Measurements from ENCODE around the gene NDUFC1.
"Not testable (repeated sequence)": the region's sequence is repeated elsewhere in the genome, so short reads cannot be mapped to it uniquely, and the experiment has no call there.

NDUFC1 gene

DNA sequence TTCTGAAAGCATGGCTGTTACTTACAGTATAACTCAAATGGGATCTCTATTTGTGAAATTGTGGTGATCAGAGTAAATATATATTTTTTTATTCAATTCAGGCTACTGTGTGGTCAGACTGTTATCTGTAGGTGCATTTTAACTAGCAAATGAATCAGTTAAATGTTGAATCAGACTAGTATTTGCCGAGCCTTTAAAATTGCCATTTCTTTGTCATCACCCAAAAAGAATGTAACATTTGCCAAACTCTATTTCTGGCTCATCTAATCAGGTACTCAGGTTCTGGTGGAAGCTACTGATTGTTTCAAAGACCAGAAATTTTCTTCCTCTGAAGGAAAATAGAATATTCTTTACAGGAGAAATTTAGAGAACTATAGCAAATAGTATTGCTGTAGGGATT lies 2.7 kb downstream of the NDUFC1 start:
- in situ Hi-C loops (cut with MboI; ENCODE audit: low sequenced_read_pairs) = no loop called here

DNA sequence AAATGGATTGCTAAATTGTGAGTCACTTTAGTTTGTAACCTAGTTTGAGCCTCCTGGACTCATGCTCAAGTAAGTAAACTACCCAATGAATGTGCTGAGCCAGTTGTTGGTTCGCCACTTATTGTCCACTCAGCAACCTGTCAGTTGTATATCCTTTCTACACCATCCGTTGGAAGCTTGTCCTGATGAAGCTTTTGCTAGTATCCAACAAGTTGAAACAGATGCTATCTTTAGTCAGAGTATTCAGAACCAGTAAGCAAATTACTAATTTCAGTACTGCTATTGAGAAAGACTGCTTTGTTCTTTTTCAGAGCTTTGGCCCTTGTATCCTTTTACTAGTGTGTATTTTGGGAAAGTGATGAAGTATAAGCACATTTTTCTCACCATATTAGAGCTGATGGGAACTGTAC lies 5.3 kb downstream of the NDUFC1 start:
- in situ Hi-C loops (cut with MboI; ENCODE audit: low sequenced_read_pairs) = no loop called here

DNA sequence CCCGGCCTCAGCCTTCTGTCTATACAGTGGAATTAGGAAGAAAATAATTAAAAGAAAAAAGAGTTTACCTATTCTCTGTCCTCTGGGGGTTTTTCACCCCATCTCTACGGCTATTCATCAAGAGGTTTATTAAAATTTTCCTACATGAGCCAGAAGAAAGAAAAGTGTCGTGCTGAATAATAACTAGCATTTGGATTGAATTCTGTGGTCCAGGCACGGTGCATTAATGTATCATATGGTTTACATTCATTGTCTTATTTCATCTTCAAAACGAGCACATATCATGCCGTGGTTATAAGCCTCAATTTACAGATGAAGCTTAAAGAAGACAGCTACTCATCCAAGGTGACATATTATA lies 6.4 kb downstream of the NDUFC1 start:
- in situ Hi-C loops (cut with MboI; ENCODE audit: low sequenced_read_pairs) = no loop called here

DNA sequence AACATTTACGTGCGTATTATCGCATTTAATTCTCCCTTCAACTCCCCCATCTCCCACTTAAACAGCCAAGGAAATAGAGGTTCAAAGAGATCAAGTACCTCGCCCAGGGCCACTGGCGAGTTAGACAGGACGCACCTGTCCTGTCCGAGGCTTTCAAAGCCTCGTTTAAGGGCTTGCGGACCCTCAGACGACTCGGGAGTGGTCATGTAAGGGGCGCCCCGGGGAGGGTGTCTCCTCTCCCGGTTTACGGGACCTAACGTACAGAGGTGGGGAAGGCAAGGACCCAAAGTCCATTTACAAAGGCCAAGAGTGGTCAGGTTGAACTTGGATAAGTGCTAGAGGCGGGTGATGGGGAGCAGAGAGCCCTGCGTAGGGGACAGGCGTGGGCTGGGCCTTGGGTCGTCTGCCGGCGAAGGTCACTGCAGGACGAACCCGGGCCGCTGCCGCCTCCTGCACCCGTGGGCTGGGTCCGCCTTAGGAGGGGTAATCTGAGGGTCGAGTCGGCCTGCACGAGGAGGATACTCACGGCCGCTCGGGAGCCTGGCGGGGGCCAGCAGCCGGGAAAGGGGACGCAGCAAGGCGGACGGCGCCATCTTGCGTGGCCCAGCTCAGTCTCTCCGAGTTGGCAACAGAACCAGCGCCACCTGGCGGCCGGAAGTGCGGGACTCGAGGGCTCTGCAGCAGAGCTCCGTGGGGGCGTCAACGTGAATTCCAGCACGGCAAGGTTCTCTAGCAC lies 6.9 kb downstream of the NDUFC1 start:
- in situ Hi-C loops (cut with MboI; ENCODE audit: low sequenced_read_pairs) = no loop called here

DNA sequence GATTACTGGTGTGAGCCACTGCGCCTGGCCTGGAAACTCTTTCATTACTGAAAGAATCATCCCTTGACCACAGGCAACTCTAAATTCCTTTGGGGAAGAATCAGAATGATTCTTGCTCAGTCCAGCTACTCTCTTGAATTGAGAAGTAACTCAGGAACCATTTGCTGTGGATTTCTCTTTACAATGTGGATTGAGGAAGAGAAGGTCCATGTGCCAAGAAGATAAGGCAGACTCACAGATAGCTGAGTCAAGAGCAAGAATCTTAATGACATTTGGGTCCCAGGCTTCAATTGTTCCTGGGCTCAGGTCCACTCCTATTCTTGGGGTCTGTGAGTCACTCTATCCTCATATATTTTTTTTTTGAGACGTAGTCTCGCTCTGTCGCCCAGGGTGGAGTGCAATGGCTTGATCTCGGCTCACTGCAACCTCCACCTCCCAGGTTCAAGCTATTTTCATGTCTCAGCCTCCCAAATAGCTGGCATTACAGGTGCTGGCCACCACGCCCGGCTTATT lies 16.0 kb downstream of the NDUFC1 start:
- in situ Hi-C loops (cut with MboI; ENCODE audit: low sequenced_read_pairs) = no loop called here

DNA sequence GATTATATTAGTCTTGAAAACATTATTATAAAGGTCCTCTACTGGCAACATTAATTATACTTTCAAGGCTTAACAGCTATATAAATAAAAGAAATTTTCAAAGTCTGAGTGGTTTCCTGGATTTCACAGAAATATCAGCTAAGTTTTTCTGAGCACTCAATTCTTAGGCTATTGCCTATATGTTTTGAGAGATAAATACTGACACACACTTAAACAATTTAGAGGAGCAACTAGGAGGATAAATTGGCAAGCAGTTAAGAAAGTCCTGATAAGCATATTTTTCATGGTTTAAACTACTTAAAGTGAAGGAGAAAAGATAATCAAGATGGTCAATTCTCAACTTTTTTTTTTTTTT lies 19.6 kb downstream of the NDUFC1 start:
- in situ Hi-C loops (cut with MboI; ENCODE audit: low sequenced_read_pairs) = no loop called here

DNA sequence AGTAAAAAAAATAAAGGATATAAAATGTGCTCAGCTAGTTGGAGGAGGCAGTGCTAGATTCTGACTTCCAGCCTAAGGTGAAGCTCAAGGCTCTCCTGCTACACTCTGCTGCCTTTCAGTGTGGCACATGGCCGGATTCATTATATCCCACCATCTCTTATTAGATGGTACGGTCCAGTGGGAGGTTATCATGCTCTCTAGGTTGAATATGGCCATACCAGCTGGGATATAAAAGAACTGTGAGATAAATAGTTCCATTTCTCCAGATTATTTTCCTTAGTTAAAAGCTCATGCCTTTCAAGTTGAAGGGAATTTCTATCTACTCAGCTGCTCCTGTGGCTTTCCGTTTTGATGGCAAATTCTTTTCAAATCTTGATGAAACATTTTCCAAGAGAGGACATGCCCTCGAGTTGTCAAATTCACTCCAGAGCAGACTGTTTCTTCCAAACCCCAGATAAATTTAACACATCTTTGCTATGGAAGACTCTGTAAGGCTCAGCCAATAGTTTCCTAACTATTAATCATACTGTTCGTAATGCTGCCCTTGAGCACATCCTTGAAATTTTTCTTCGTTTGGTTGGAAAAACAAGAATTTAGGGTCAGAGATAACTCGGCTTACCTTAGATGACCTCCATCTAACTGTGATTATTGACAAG lies 20.1 kb downstream of the NDUFC1 start:
- in situ Hi-C loops (cut with MboI; ENCODE audit: low sequenced_read_pairs) = no loop called here

DNA sequence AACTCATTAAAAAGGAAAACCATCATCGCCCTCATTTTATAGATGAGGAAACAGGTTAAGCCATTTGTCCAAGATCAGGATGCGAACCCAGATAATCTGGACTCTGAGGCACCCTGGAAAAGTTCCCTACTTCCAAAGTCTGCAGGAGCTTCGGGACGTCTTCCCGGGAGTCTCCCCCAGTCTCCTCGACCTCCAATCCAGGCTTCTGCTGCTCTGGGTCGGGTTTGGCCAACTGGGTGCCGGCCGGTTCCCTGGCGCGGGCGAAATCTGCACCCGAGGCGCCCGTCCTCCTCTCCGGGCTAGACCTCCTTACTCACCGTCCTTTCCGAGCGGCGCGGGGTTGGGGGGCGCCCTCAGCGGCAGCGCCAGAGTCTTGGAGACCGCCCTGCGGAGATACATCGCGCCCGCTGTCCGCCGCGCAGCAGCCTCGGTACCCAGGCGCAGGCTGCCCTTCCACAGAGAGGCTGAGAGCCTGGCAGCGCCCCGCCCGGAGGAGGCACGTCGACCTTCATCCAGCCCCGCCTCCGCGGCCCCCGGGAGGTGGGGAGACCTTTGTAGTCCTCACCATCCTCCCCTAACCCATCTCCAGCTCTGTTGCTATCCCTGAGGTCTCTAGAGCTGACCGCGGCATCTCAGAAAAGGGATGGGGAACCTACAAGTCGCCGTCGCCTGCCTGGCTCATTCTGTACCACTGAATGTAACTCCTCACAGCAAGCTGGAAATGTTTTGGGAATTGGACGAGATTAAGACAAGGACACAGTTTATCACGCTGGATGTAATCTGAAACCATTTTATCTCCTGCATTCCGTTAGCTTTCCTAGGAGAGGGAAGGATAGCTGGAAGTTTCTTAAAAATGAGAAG lies 22.3 kb downstream of the NDUFC1 start, which contains the start of gene MGARP:
Gene MGARP (minus strand): TSS at position 466 of the 861 bp plus-strand sequence. CDS start 67 bp downstream, at position 399.
- in situ Hi-C loops (cut with MboI; ENCODE audit: low sequenced_read_pairs) = no loop called here

DNA sequence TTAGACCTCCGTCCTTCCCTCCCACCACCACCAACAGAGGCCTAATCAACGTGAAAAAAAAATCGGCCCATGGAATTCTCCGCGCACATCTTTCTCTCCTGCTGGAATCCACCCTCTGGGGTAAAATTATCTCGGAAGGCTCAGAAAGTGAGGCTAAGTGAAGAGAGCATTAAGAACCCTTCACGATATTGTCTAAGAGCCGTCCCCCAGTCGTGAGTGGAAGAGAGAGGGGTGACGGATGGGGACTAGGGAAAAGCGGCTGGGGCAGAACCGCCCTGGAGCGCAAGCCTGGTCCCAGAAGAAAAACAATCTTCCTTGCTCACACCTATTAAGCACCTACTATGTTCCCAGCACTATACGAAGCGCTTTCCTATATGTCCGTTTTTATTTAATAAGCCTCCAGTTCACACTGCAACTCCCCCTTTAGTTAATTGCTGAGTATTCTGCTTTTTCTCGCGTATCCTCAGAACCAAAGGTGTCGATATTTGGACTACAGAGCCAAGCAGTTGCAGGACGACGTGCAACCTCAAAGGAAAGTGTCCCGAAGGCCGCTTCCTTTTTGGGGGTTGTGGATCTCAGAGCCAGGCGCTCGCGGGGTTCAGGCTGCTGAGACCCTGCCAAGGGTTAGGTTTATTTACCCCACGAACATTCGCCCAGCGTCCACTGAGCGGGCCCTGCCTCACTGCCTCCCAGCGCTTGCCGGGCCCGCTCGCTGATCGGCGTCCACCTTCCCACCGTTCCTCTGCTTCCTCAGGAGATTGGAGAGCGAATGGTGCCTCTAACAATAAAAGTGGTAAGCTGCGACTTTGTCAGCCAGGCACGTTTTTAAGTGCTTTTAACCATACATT lies 23.1 kb downstream of the NDUFC1 start:
- in situ Hi-C loops (cut with MboI; ENCODE audit: low sequenced_read_pairs) = no loop called here

DNA sequence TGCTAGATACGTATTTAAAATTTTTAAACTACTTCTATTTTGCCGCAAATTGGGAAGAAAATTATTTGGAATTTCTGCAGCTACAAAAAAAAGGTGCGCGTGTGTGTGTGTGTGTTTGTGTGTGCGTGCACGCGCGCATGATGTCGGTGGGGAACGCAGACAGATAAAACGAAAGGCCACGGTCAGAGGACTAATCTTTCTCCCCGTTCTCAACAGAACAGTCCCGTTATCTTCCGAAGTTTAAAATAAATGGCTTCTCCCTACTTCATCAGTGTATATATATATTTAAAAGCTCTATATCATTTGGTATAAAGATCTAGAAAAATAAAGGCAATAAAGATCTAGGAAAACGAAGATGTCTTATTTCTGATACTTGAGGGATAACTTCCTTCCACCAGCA lies 23.8 kb downstream of the NDUFC1 start:
- in situ Hi-C loops (cut with MboI; ENCODE audit: low sequenced_read_pairs) = no loop called here

DNA sequence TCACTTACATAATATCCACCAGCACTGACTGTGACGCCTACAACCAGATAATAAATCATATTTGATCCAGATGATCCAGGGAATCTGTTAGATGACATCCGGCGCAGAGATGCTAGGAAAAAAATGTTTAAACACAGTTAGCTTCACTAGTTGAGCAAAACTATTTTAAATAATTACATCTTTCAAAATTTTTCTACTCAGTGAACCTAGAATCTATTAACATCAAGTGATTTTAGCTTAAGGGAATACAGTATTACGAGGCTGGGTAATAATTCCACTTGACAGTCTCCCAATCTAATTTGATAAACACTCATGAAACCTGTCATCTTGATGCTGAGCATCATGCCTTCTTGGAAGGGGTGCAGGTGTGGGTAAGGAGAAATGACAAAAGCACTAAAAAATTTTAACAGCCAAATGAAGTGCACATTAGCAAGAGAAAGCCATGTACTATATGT lies 27.0 kb downstream of the NDUFC1 start:
- in situ Hi-C loops (cut with MboI; ENCODE audit: low sequenced_read_pairs) = no loop called here

DNA sequence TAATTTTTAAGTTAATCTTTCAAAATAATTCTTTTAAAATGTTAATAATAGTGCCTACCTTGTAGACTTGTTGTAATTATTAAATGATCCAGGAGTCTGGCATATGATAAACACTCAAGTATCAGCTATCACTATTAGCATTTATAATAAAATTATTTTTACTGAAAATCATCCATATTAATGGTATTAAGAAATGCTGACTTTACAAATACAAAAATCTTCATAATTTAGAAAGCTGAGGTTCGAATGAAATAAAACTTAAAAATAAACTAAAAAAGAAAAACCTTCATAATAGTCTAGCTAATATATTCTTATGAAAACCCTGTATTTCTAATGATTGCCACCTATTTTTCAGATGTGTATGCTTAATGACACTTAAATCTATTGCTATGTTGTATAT lies 27.5 kb downstream of the NDUFC1 start:
- in situ Hi-C loops (cut with MboI; ENCODE audit: low sequenced_read_pairs) = no loop called here

DNA sequence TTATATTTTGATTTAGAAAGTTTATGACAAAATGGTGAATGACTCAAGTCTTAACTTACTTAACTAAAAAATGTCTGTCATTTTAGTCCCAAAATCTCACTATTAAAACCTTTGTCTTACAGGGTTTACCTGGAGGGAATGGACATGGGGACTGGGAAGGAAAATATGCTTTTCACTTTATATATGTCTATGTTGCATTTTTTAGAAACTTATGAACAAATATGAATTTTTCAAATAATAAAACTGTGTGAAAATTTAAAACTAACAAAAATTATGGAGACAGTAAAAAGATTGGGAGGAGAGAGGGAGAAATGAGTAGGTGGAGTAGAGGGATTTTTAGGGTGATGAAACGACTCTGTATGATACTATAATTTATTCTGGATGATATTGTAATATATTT lies 28.4 kb downstream of the NDUFC1 start:
- in situ Hi-C loops (cut with MboI; ENCODE audit: low sequenced_read_pairs) = no loop called here

DNA sequence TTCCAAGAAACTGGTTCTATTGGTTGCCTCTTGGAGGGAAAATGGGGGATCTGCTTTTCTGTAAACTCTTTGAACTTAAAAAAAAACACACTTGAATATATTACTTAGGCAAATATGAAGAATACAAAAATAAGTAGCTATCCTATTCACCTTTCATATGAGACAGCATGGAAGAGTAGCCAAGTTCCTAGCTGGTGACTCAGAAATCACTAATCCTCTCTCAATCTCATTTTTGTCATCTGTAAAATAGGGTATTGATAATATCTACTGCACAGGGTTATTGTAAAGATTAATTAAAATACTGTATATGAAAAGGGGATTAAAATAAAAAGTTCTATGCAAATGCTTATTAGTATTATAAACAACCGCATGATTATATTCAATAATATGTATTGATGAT lies 35.0 kb downstream of the NDUFC1 start:
- in situ Hi-C loops (cut with MboI; ENCODE audit: low sequenced_read_pairs) = no loop called here

DNA sequence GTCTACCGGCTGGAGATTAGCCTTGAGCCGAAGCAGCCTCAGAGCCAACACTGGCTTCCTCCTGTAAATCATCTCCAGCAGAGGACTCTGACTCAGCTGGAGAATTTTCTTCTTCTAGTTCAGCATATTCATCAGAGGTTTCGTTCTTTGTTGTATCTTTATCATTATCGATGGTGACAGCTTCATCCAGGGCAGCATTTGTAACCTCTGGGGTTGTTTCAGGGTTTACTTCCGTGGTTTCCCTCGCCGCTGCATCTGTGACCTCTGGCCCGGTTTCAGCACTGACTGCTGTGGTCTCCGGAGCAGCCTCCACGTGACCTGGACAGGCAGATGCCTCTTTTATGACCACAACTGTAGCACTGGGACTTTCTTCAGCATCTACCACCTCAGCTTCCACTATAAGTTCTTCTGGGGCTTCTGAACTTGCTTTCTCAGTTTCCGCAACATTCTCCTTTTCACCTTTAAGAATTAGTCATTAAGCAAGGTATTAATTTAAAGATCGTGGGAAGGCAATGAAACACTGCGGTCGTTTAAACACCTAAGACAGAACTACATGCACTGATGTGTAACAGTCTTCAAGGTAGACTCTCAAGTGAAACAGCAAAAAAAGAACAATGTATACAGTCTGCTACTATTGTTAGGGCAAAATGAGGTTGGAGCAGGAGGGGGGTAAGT lies 35.6 kb downstream of the NDUFC1 start:
- in situ Hi-C loops (cut with MboI; ENCODE audit: low sequenced_read_pairs) = no loop called here

DNA sequence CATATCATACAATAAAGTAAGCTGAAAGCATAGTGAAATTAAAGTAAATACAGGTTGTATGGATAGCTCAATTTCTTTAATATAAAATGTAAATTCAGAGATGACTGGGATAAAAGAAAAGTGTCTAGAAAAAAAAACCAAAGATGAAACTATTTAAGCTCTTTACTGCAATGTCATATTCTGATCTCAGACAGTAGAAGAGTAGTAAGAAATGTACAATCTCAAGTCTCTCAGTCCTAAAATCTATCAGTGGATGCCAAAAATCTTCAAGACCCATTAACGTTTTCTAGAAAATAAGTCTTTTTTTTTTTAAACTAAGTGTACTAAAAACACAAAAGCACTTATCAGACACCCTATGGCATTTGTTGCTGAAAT lies 36.1 kb downstream of the NDUFC1 start:
- in situ Hi-C loops (cut with MboI; ENCODE audit: low sequenced_read_pairs) = no loop called here

DNA sequence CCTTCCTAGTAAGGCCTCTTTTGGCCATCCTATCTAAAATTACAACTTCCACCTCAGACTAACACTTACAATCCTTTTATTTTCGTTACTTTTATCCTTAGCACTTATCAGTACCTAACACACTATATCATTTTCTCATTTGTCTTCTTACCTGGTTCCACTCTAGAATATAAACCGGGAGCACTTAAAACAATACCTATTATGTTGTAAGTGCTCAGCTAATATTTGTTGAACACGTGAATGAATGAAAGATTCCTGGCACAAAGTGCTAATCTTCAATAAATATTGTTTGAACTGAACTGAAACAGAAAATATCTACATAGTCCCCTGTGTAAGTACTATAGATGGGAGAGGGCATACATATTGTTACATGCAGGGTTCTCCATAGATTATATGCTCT lies 36.6 kb downstream of the NDUFC1 start:
- in situ Hi-C loops (cut with MboI; ENCODE audit: low sequenced_read_pairs) = no loop called here

DNA sequence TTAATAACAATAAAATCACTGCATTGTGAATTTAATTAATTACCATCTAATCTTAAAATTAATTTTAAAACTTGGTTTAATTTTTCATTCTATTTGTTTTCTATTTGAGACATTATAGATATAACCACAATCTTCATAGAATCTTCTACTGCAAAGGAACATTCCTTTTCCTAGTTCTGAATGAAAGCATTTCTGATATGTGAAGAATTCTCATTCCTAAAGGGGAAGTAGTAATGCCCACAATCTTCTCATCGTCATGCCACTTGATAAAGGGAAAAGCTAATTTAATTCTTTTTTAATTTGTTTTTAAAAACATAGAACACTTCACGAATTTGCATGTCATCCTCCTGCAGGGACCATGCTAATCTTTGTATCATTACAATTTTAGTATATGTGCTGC lies 45.9 kb downstream of the NDUFC1 start:
- in situ Hi-C loops (cut with MboI; ENCODE audit: low sequenced_read_pairs) = no loop called here

DNA sequence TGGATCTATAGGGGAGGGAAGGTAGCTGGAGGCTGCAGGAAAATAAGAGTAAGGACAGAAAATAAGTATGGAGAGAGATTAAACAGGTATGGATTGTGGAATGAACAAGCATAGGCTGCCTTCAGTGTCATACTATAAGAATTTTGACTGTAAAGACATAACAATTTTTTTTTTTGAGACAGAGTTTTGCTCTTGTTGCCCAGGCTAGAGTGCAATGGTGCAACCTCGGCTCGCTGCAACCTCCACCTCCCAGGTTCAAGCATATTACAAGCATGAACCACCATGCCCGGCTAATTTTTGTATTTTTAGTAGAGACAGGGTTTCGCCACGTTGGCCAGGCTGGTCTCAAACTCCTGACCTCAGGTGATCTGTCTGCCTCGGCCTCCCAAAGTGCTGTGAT lies 46.7 kb downstream of the NDUFC1 start:
- in situ Hi-C loops (cut with MboI; ENCODE audit: low sequenced_read_pairs) = not testable (repeated sequence)

DNA sequence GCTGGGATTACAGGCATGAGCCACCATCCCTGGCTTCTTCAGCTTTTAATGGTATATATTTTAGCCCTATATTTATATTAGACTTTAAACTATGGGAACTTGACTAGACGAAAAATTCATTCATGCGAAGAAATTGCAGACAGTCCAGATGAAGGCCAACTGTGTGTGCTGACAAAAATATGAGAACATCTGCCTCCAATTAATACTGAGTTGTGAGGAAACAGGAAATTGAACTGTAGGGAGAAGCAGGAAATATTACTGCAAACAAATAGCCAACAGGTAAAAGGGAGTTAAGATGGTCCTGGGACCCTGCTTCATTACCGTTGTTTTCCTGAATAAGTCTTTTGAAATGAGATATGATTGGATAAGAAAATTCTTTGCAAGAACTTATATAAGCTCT lies 48.6 kb downstream of the NDUFC1 start:
- in situ Hi-C loops (cut with MboI; ENCODE audit: low sequenced_read_pairs) = no loop called here
